SK-N-SH treated with all-trans-retinoic acid at 6 μM for 48 hours (cell line): ENCODE results near the gene KCNIP2.

Experiments used
- ATAC-seq: fragments of 200-7000 bp; cut with Tn5 transposase; 3 replicates; pipeline ENCODE4 v1.9.1; 2020; ENCODE audit warnings: mild to moderate bottlenecking, moderate library complexity
- ARNTL ChIP-seq: fragments of 450-650 bp; formaldehyde crosslinking; IDR thresholded peaks from 2 replicates; pipeline ENCODE4 v1.5.0; 2020; ENCODE audit warnings: low read depth, mild to moderate bottlenecking, moderate library complexity, borderline replicate concordance
- BACH2 ChIP-seq: fragments of 250-450 bp; sonication (Bioruptor Pico); IDR thresholded peaks from 2 replicates; pipeline ENCODE4 v1.9.0; 2021; ENCODE audit warnings: mild to moderate bottlenecking, borderline replicate concordance
- CSDC2 ChIP-seq: fragments of 250-450 bp; sonication (Bioruptor Pico); IDR thresholded peaks from 2 replicates; pipeline ENCODE4 v1.5.0; 2020; ENCODE audit warnings: mild to moderate bottlenecking, moderate library complexity
- ESRRG ChIP-seq: fragments of 250-450 bp; sonication (Bioruptor Pico); IDR thresholded peaks from 2 replicates; pipeline ENCODE4 v1.6.1; 2021; ENCODE audit warnings: mild to moderate bottlenecking
- GLIS3 ChIP-seq: fragments of 250-450 bp; sonication (Bioruptor Pico); IDR thresholded peaks from 2 replicates; pipeline ENCODE4 v1.5.0; 2020; ENCODE audit warnings: mild to moderate bottlenecking, moderate library complexity
- ISL1 ChIP-seq: fragments of 250-450 bp; sonication (Bioruptor Pico); IDR thresholded peaks from 2 replicates; pipeline ENCODE4 v2.1.2; 2022; ENCODE audit warnings: mild to moderate bottlenecking, moderate library complexity
- OSR1 ChIP-seq: fragments of 250-450 bp; sonication (Bioruptor Pico); IDR thresholded peaks from 2 replicates; pipeline ENCODE4 v1.8.0; 2022; ENCODE audit warnings: moderate library complexity, mild to moderate bottlenecking, inconsistent platforms
- PPARA ChIP-seq: fragments of 250-450 bp; sonication (Bioruptor Pico); IDR thresholded peaks from 2 replicates; pipeline ENCODE4 v1.5.0; 2020; ENCODE audit warnings: mild to moderate bottlenecking, borderline replicate concordance
- RARB ChIP-seq: fragments of 250-450 bp; sonication (Bioruptor Pico); IDR thresholded peaks from 2 replicates; pipeline ENCODE4 v1.8.0; 2021; ENCODE audit warnings: mild to moderate bottlenecking, moderate library complexity
- SNAI2 ChIP-seq: fragments of 250-450 bp; sonication (Bioruptor Pico); IDR thresholded peaks from 2 replicates; pipeline ENCODE4 v1.5.0; 2020; ENCODE audit warnings: mild to moderate bottlenecking, moderate library complexity
- TCF4 ChIP-seq: fragments of 250-450 bp; sonication (Bioruptor Pico); IDR thresholded peaks from 2 replicates; pipeline ENCODE4 v1.8.0; 2021; ENCODE audit warnings: mild to moderate bottlenecking, moderate library complexity, borderline replicate concordance
- TOX ChIP-seq: fragments of 250-450 bp; sonication (Bioruptor Pico); IDR thresholded peaks from 2 replicates; pipeline ENCODE4 v1.8.0; 2021; ENCODE audit warnings: mild to moderate bottlenecking, moderate library complexity, borderline replicate concordance
- ZC3H10 ChIP-seq: fragments of 250-450 bp; sonication (Bioruptor Pico); IDR thresholded peaks from 2 replicates; pipeline ENCODE4 v1.5.1; 2021; ENCODE audit warnings: mild to moderate bottlenecking, moderate library complexity
- ZFP3 ChIP-seq: fragments of 250-450 bp; sonication (Bioruptor Pico); IDR thresholded peaks from 2 replicates; pipeline ENCODE4 v1.5.0; 2020; ENCODE audit warnings: mild to moderate bottlenecking, moderate library complexity
- ZFP30 ChIP-seq: fragments of 450-650 bp; formaldehyde crosslinking; IDR thresholded peaks from 2 replicates; pipeline ENCODE4 v1.5.0; 2022; ENCODE audit warnings: mild to moderate bottlenecking, moderate library complexity
- ZNF565 ChIP-seq: fragments of 450-650 bp; formaldehyde crosslinking; conservative IDR thresholded peaks from 2 replicates; pipeline ENCODE4 v1.5.0; 2020; ENCODE audit warnings: low read depth, mild to moderate bottlenecking, moderate library complexity
- ZNF70 ChIP-seq: fragments of 450-650 bp; formaldehyde crosslinking; IDR thresholded peaks from 2 replicates; pipeline ENCODE4 v1.5.0; 2020; ENCODE audit warnings: mild to moderate bottlenecking, moderate library complexity
- ZNF8 ChIP-seq: fragments of 450-650 bp; formaldehyde crosslinking; IDR thresholded peaks from 2 replicates; pipeline ENCODE4 v1.5.0; 2020; ENCODE audit warnings: mild to moderate bottlenecking, moderate library complexity
- TF ChIP-seq, protein P1 (sequence below): fragments of 250-450 bp; sonication (Bioruptor Pico); IDR thresholded peaks from 2 replicates; pipeline ENCODE4 v1.5.1; 2021; ENCODE audit warnings: mild to moderate bottlenecking, moderate library complexity
- TF ChIP-seq, protein P2 (sequence below): fragments of 250-450 bp; sonication (Bioruptor Pico); IDR thresholded peaks from 2 replicates; pipeline ENCODE4 v1.5.0; 2020; ENCODE audit warnings: mild to moderate bottlenecking, moderate library complexity
- TF ChIP-seq, protein P3 (sequence below): fragments of 250-450 bp; sonication (Bioruptor Pico); IDR thresholded peaks from 2 replicates; pipeline ENCODE4 v1.8.0; 2021; ENCODE audit warnings: low read depth, mild to moderate bottlenecking, moderate library complexity, borderline replicate concordance
- TF ChIP-seq, protein P4 (sequence below): fragments of 250-450 bp; sonication (Bioruptor Pico); IDR thresholded peaks from 2 replicates; pipeline ENCODE4 v1.5.1; 2020; ENCODE audit warnings: low read depth, mild to moderate bottlenecking, moderate library complexity
- TF ChIP-seq, protein P5 (sequence below): fragments of 250-450 bp; sonication (Bioruptor Pico); IDR thresholded peaks from 2 replicates; pipeline ENCODE4 v1.8.0; 2020; ENCODE audit warnings: mild to moderate bottlenecking, moderate library complexity, borderline replicate concordance

The KCNIP2 gene

DNA sequence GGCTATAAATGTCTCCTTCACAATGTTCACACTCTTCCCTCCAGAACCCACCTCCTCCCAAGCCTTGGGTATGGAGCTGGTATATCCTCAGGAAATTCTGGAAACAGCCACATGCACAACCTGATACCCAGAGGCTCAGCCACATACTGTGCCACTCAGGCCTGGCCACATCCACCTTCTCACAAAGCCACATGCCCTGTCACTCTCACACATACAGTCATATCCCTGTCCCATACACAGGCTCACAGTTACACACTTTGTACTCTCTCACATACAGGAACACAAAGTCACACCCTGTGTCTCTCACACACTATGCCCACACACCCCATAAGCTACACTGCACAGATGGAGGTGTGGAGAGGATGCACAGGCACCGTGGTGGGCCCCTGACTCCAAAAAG lies 10.1 kb downstream of the KCNIP2 start:
- ATAC-seq = no peak

GRCh38 chr10:101832325-101832771 lies 11.3 kb downstream of the KCNIP2 start:
- no peak for ATAC-seq
- TF ChIP-seq ZNF70 (CRISPR knock-in tag) = peak; percentile 54; the same call in 1 of the 2 replicates
- TF ChIP-seq ZC3H10 (CRISPR knock-in tag) = no peak

More for the DNA sequence above, 10.1 kb downstream of the KCNIP2 start:
- TF ChIP-seq, protein P1, sequence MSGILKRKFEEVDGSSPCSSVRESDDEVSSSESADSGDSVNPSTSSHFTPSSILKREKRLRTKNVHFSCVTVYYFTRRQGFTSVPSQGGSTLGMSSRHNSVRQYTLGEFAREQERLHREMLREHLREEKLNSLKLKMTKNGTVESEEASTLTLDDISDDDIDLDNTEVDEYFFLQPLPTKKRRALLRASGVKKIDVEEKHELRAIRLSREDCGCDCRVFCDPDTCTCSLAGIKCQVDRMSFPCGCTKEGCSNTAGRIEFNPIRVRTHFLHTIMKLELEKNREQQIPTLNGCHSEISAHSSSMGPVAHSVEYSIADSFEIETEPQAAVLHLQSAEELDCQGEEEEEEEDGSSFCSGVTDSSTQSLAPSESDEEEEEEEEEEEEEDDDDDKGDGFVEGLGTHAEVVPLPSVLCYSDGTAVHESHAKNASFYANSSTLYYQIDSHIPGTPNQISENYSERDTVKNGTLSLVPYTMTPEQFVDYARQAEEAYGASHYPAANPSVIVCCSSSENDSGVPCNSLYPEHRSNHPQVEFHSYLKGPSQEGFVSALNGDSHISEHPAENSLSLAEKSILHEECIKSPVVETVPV = no peak
- no peak for TF ChIP-seq ZNF565 (CRISPR knock-in tag)
- TF ChIP-seq ARNTL (CRISPR knock-in tag) = no peak
- no peak for TF ChIP-seq ISL1 (CRISPR knock-in tag)
- no peak for TF ChIP-seq GLIS3 (CRISPR knock-in tag)

GRCh38 chr10:101831169-101831811 lies 12.3 kb downstream of the KCNIP2 start:
- no peak for ATAC-seq
- no peak for TF ChIP-seq ESRRG (CRISPR knock-in tag)
- no peak for TF ChIP-seq RARB
- TF ChIP-seq ZFP30 (CRISPR knock-in tag) = no peak
- no peak for TF ChIP-seq CSDC2 (CRISPR knock-in tag)
- TF ChIP-seq ZNF70 (CRISPR knock-in tag) = no peak

- TF ChIP-seq CSDC2 (CRISPR knock-in tag) = no peak
- no peak for TF ChIP-seq TOX
- TF ChIP-seq, protein P1 = no peak
- TF ChIP-seq ZNF8 (CRISPR knock-in tag) = no peak
- TF ChIP-seq ARNTL (CRISPR knock-in tag) = no peak
- TF ChIP-seq ESRRG (CRISPR knock-in tag) = no peak
- TF ChIP-seq OSR1 = no peak
- peak; percentile 37; the same call in 1 of the 2 replicates for TF ChIP-seq TCF4
- 0 out of 2 replicates have a peak, but pooled peaks have one; percentile 29 for TF ChIP-seq ZNF565 (CRISPR knock-in tag)
- TF ChIP-seq, protein P2, sequence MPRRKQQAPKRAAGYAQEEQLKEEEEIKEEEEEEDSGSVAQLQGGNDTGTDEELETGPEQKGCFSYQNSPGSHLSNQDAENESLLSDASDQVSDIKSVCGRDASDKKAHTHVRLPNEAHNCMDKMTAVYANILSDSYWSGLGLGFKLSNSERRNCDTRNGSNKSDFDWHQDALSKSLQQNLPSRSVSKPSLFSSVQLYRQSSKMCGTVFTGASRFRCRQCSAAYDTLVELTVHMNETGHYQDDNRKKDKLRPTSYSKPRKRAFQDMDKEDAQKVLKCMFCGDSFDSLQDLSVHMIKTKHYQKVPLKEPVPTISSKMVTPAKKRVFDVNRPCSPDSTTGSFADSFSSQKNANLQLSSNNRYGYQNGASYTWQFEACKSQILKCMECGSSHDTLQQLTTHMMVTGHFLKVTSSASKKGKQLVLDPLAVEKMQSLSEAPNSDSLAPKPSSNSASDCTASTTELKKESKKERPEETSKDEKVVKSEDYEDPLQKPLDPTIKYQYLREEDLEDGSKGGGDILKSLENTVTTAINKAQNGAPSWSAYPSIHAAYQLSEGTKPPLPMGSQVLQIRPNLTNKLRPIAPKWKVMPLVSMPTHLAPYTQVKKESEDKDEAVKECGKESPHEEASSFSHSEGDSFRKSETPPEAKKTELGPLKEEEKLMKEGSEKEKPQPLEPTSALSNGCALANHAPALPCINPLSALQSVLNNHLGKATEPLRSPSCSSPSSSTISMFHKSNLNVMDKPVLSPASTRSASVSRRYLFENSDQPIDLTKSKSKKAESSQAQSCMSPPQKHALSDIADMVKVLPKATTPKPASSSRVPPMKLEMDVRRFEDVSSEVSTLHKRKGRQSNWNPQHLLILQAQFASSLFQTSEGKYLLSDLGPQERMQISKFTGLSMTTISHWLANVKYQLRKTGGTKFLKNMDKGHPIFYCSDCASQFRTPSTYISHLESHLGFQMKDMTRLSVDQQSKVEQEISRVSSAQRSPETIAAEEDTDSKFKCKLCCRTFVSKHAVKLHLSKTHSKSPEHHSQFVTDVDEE (CRISPR knock-in tag) = peak; percentile 48; the same call in 1 of the 2 replicates
- TF ChIP-seq ISL1 (CRISPR knock-in tag) = no peak
- no peak; the same call in 1 of the 2 replicates for TF ChIP-seq ZFP30 (CRISPR knock-in tag)
- peak; percentile 56; the same call in 1 of the 2 replicates for TF ChIP-seq ZFP3
- TF ChIP-seq, protein P3, sequence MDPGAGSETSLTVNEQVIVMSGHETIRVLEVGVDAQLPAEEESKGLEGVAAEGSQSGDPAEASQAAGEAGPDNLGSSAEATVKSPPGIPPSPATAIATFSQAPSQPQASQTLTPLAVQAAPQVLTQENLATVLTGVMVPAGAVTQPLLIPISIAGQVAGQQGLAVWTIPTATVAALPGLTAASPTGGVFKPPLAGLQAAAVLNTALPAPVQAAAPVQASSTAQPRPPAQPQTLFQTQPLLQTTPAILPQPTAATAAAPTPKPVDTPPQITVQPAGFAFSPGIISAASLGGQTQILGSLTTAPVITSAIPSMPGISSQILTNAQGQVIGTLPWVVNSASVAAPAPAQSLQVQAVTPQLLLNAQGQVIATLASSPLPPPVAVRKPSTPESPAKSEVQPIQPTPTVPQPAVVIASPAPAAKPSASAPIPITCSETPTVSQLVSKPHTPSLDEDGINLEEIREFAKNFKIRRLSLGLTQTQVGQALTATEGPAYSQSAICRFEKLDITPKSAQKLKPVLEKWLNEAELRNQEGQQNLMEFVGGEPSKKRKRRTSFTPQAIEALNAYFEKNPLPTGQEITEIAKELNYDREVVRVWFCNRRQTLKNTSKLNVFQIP = no peak
- no peak for TF ChIP-seq GLIS3 (CRISPR knock-in tag)
- TF ChIP-seq BACH2 (CRISPR knock-in tag) = no peak
- TF ChIP-seq, protein P4, sequence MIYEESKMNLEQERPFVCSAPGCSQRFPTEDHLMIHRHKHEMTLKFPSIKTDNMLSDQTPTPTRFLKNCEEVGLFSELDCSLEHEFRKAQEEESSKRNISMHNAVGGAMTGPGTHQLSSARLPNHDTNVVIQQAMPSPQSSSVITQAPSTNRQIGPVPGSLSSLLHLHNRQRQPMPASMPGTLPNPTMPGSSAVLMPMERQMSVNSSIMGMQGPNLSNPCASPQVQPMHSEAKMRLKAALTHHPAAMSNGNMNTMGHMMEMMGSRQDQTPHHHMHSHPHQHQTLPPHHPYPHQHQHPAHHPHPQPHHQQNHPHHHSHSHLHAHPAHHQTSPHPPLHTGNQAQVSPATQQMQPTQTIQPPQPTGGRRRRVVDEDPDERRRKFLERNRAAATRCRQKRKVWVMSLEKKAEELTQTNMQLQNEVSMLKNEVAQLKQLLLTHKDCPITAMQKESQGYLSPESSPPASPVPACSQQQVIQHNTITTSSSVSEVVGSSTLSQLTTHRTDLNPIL = no peak
- no peak for TF ChIP-seq PPARA (CRISPR knock-in tag)
- TF ChIP-seq SNAI2 = no peak
- no peak for TF ChIP-seq ZNF70 (CRISPR knock-in tag)
- TF ChIP-seq, protein P5, sequence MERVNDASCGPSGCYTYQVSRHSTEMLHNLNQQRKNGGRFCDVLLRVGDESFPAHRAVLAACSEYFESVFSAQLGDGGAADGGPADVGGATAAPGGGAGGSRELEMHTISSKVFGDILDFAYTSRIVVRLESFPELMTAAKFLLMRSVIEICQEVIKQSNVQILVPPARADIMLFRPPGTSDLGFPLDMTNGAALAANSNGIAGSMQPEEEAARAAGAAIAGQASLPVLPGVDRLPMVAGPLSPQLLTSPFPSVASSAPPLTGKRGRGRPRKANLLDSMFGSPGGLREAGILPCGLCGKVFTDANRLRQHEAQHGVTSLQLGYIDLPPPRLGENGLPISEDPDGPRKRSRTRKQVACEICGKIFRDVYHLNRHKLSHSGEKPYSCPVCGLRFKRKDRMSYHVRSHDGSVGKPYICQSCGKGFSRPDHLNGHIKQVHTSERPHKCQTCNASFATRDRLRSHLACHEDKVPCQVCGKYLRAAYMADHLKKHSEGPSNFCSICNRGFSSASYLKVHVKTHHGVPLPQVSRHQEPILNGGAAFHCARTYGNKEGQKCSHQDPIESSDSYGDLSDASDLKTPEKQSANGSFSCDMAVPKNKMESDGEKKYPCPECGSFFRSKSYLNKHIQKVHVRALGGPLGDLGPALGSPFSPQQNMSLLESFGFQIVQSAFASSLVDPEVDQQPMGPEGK (CRISPR knock-in tag) = no peak
- TF ChIP-seq ZC3H10 (CRISPR knock-in tag) = no peak
- no peak for TF ChIP-seq RARB
- ATAC-seq = peak; percentile 81
These were observed 13.1 kb downstream of the KCNIP2 start for GRCh38 chr10:101830322-101831168.
